HUDEP-2 (cell line): Measurements from ENCODE around the gene OR10H5.

ENCODE experiments used
- DNase-seq, 76 experiments: peaks; one replicate each; lab custom pipeline; 2025; ENCODE audit not compliant: unreplicated experiment in 76 of 76; lab: John Stamatoyannopoulos, UW

OR10H5 gene

DNA sequence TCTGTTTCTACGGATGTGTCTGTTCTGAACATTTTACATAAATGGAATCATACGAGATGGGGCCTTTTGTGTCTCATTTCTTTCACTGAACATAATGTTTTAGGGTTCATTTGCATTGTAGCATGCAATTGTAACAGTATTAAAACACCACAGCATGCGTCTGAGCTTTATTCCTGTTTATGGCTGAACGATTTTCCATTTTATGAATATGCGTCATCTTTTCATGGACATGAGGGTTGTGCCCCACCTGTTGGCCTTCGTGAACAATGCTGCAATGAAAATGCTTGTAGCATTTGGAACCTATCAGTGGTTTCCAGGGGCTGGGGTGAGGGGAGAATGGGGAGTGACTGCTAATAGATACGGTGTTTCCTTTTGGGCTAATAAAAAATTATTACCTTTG lies 22.9 kb downstream of the OR10H5 start:
- DNase-seq = peak in 10 of 76 experiments; percentile 14 to 31 (median 22)

DNA sequence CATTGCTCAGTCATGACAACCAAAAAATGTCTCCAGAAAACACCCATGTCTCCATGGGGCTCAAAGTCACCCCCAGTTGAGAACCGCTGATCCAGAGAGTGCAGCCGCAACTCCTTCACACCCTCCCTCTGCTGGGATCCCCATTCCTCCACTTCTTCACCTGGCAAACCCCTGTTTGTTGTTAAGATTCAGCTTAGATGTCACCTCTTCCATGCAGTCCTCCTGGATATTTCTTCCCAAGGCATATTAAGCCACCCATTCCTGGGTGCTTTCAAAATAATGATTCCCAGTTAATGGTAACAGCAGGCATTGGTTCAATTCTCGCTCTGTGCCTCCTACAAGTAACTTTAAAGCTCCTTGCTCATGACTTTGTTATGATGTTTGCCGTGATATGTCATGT lies 24.0 kb downstream of the OR10H5 start:
- DNase-seq = no peak

DNA sequence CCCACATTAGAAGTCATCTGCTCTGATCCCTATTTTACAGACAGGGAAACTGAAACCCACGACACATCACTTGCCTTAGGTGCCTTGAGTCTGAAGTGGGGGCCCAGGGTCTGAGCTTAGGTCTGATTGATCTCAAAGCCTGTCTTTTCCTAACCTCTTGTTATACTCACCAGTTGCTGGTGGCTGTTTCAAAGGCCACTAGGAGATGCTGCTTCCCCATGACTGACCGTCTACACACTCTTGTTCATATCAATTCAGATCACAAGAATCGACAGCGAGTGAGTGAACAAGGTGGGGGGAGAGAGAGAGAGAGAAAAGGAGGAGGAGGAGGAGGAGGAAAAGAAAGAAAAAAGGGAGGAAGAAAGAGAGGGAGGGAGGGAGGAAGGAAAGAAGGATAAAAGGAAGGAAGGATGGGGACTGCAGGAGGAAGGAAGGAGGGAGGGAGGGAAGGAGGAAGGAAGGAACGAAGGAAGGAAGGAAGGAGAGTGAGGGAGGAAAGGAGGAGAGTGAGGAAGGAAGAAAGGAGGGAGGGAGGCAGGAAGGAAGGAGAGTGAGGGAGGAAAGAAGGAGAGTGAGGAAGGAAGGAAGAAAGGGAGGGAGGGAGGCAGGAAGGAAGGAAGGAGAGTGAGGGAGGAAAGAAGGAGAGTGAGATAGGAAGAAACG lies 24.7 kb downstream of the OR10H5 start:
- peak in 56 of 76 experiments; percentile 13 to 84 (median 54) for DNase-seq

DNA sequence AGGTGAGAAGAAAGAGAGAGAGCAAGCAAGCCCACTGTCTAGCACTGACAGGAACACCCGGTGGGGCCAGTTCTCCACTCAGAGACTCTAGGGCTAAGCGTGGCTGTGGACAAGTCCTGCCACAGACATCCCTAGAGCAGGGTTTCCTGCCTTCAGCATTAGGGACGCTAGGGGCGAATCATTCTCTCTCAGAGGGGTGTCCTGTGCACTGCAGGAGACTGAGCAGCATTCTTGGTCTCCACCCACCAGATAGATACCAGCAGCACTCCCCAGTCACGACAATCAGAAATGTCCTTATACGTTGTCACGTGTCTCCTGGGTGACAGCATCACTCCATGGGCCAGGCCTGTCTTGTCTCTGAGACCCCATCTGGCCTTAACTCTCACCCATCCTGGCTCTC lies 26.5 kb downstream of the OR10H5 start:
- DNase-seq = peak in 14 of 76 experiments; percentile 16 to 39 (median 27)

- DNase-seq = no peak
Observed at GRCh38 chr19:15815306-15815705, 27.8 kb downstream of the OR10H5 start, which contains the start of gene OR10H1. Gene OR10H1 (minus strand): TSS chr19:15815664. CDS start chr19:15808037, 7,627 bp downstream.

- DNase-seq = no peak
Observed at GRCh38 chr19:15820646-15821045, 33.2 kb downstream of the OR10H5 start.

DNA sequence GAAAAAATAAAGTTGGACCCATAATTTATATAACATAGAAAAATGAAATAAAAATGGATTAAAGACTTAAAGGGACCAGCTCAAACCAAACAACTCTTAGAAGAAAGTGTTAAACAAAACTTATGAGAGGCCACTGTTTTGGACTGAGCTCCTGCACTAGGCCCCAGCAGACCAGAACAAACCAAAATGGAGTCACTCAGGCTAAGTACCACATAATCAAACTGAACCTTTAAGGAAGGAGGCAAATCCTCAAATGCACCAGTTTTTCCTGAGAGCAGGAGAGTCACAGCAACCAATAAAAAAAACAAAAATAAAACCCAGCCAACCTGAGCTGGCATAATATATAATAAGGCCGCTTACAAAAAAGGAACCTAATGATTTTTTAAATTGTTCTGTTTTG lies 38.3 kb downstream of the OR10H5 start:
- no peak for DNase-seq

GRCh38 chr19:15828121-15828610 lies 40.7 kb downstream of the OR10H5 start:
- DNase-seq = peak in 27 of 76 experiments; percentile 39 to 82 (median 57)

DNA sequence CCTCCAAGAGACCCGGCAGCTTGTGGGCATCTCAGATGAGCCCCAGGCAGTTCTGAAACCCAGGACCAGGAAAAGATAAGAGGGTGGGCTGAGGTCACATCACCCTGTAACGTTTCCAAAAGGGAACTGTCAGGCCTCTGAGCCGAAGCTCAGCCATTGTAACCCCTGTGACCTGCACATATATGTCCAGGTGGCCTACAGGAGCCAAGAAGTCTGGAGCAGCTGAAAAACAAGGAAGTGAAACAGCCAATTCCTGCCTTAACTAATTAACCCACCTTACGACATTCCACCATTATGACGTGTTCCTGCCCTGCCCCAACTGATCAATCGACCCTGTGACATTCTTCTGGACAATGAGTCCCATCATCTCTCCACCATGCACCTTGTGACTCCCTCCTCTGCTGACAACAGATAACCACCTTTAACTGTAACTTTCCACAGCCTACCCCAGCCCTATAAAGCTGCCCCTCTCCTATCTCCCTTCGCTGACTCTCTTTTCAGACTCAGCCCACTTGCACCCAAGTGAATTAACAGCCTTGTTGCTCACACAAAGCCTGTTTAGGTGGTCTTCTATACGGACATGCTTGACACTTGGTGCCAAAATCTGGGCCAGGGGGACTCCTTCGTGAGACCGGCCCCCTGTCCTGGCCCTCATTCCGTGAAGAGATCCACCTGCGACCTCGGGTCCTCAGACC lies 41.3 kb downstream of the OR10H5 start:
- peak in 73 of 76 experiments; percentile 48 to 95 (median 79) for DNase-seq

- peak in 4 of 76 experiments; percentile 31 to 58 (median 46) for DNase-seq
Observed at GRCh38 chr19:15829306-15829698, 41.8 kb downstream of the OR10H5 start.

GRCh38 chr19:15829786-15830185 lies 42.3 kb downstream of the OR10H5 start:
- DNase-seq = peak in 2 of 76 experiments; percentile 24 to 35

DNA sequence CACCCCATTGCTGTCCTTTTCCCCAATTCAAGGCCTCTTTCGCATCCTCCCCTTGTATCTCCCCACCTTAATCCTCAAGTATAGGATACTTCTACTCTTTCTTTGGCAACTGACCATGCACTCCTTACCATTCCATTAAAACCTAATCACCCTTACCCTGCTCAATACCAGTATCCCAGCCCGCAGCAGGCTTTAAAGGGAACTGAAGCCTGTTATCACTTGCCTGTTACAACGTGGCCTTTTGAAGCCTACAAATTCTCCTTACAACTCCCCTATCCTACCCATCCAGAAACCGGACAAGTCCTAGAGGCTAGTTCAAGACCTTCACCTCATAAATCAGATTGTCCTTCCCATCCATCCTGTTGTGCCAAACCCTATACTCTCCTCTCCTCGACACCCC lies 44.2 kb downstream of the OR10H5 start:
- DNase-seq = peak in 1 of 76 experiments; percentile 43

GRCh38 chr19:15834232-15834631 lies 46.8 kb downstream of the OR10H5 start:
- peak in 13 of 76 experiments; percentile 21 to 50 (median 40) for DNase-seq

DNA sequence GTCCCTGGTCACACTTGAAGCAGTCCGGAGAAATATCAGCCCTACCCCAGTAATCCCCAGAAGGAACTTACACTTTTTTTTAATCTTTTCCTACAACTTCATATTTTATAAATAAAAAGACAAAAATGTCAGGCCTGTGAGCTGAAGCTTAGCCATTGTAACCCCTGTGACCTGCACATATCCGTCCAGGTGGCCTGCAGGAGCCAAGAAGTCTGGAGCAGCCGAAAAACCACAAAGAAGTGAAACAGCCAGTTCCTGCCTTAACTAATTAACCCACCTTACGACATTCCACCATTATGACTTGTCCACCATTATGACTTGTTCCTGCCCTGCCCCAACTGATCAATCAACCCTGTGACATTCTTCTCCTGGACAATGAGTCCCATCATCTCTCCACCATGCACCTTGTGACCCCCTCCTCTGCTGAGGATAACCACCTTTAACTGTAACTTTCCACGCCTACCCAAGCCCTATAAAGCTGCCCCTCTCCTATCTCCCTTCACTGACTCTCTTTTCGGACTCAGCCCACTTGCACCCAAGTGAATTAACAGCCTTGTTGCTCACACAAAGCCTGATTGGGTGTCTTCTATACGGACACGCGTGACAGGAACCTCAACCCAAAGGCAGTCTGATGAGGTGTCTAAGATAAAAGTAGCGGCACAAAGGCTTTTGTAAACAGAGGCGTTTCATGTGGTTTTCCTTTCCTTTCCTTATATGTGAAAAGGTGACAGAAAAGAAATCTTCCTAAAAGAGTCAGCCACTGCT lies 48.3 kb downstream of the OR10H5 start:
- DNase-seq = peak in 61 of 76 experiments; percentile 28 to 89 (median 60)

- peak in 75 of 76 experiments; percentile 92 to 100 (median 98) for DNase-seq
Observed at GRCh38 chr19:15836330-15837220, 49.1 kb downstream of the OR10H5 start.

- DNase-seq = peak in 52 of 76 experiments; percentile 44 to 90 (median 74)
Observed at GRCh38 chr19:15837221-15837731, 49.8 kb downstream of the OR10H5 start.

GRCh38 chr19:15838351-15838750 lies 50.9 kb downstream of the OR10H5 start:
- peak in 1 of 76 experiments; percentile 32 for DNase-seq

DNA sequence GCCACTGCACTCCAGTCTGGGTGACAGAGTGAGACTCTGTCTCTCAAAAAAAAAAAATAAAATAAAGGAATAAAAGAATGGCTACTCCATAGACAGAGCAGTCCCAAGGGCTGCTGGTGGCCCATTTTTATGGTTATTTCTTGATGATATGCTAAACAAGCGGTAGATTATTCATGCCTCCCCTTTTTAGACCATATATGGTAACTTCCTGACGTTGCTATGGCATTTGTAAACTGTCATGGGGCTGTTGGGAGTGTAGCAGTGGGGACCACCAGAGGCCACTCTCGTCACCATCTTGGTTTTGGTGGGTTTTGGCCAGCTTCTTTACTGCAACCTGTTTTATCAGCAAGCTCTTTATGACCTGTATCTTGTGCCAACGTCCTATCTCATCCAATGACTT lies 52.4 kb downstream of the OR10H5 start:
- peak in 4 of 76 experiments; percentile 16 to 45 (median 30) for DNase-seq

DNA sequence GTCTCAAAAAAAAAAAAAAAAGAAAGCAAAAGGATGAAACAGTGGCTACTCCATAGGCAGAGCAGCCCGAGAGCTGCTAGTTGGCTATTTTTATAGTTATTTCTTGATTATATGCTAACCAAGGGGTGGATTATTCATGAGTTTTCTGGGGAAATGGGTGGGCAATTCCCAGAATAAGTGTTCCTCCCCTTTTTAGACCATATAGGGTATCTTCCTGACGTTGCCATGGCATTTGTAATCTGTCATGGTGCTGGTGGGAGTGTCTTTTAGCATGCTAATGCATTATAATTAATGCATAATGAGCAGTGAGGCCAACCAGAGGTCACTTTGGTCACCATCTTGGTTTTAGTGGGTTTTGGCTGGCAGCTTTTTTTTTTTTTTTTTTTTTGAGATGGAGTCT lies 53.4 kb downstream of the OR10H5 start:
- no peak for DNase-seq
